Fibroblast of pulmonary artery (primary cell): ENCODE measurements around the gene PPP1R13L.
A peak's percentile ranks its signal among the peaks of the same experiment; 100 is the strongest.

Experiments used
- DNase-seq: peaks from one replicate; pipeline ENCODE4 v3.0.0-alpha.2; 2010; ENCODE audit warnings: low read depth
- H3K4me3 ChIP-seq: replicated peaks from 2 replicates; pipeline ENCODE4 v1.5.1; 2011; ENCODE audit warnings: low read depth, mild to moderate bottlenecking, control low read depth, low read length, moderate library complexity
- CTCF ChIP-seq: IDR thresholded peaks from 2 replicates; pipeline ENCODE4 v1.5.1; 2011; ENCODE audit warnings: mild to moderate bottlenecking, control low read depth, low read length, inconsistent platforms; ENCODE audit errors: missing control alignments

Gene PPP1R13L

GRCh38 chr19:45446295-45446694, 41.4 kb upstream of the PPP1R13L start:
- DNase-seq: peak; percentile 71
- peak; percentile 53 for TF ChIP-seq CTCF
- H3K4me3 ChIP-seq: no peak overlapping the region

GRCh38 chr19:45445139-45445538, 40.3 kb upstream of the PPP1R13L start:
- H3K4me3 ChIP-seq: no peak overlapping the region
- no peak for DNase-seq
- TF ChIP-seq CTCF: no peak

GRCh38 chr19:45444318-45445041, 39.6 kb upstream of the PPP1R13L start:
- peak overlapping the region; percentile 17 for H3K4me3 ChIP-seq
- TF ChIP-seq CTCF: no peak
- DNase-seq: peak; percentile 88

GRCh38 chr19:45443462-45444317, 38.8 kb upstream of the PPP1R13L start:
- peak overlapping the region; percentile 47 for H3K4me3 ChIP-seq
- DNase-seq: peak; percentile 93
- TF ChIP-seq CTCF: no peak

GRCh38 chr19:45442778-45443461, 38.1 kb upstream of the PPP1R13L start:
- TF ChIP-seq CTCF: no peak
- peak; percentile 56 for DNase-seq
- peak overlapping the region; percentile 47 for H3K4me3 ChIP-seq

- TF ChIP-seq CTCF: no peak
These were observed 37.5 kb upstream of the PPP1R13L start for GRCh38 chr19:45442408-45442777.

More at GRCh38 chr19:45442408-45442777, 37.5 kb upstream of the PPP1R13L start:
- no peak for DNase-seq
- H3K4me3 ChIP-seq: no peak overlapping the region
